SK-N-SH treated with all-trans-retinoic acid at 6 μM for 48 hours (cell line): ENCODE data around the gene FGFRL1.

Experiments
- ATAC-seq: fragments of 200-7000 bp; cut with Tn5 transposase; 3 replicates; pipeline ENCODE4 v1.9.1; 2020; ENCODE audit warnings: mild to moderate bottlenecking, moderate library complexity
- ARNTL ChIP-seq: fragments of 450-650 bp; formaldehyde crosslinking; IDR thresholded peaks from 2 replicates; pipeline ENCODE4 v1.5.0; 2020; ENCODE audit warnings: low read depth, mild to moderate bottlenecking, moderate library complexity, borderline replicate concordance
- BACH2 ChIP-seq: fragments of 250-450 bp; sonication (Bioruptor Pico); IDR thresholded peaks from 2 replicates; pipeline ENCODE4 v1.9.0; 2021; ENCODE audit warnings: mild to moderate bottlenecking, borderline replicate concordance
- CREB5 ChIP-seq: fragments of 250-450 bp; sonication (Bioruptor Pico); IDR thresholded peaks from 2 replicates; pipeline ENCODE4 v1.5.1; 2020; ENCODE audit warnings: low read depth, mild to moderate bottlenecking, moderate library complexity
- CSDC2 ChIP-seq: fragments of 250-450 bp; sonication (Bioruptor Pico); IDR thresholded peaks from 2 replicates; pipeline ENCODE4 v1.5.0; 2020; ENCODE audit warnings: mild to moderate bottlenecking, moderate library complexity
- CSRNP3 ChIP-seq: fragments of 250-450 bp; sonication (Bioruptor Pico); IDR thresholded peaks from 2 replicates; pipeline ENCODE4 v1.5.1; 2021; ENCODE audit warnings: mild to moderate bottlenecking, moderate library complexity
- ESRRG ChIP-seq: fragments of 250-450 bp; sonication (Bioruptor Pico); IDR thresholded peaks from 2 replicates; pipeline ENCODE4 v1.6.1; 2021; ENCODE audit warnings: mild to moderate bottlenecking
- ISL1 ChIP-seq: fragments of 250-450 bp; sonication (Bioruptor Pico); IDR thresholded peaks from 2 replicates; pipeline ENCODE4 v2.1.2; 2022; ENCODE audit warnings: mild to moderate bottlenecking, moderate library complexity
- OSR1 ChIP-seq: fragments of 250-450 bp; sonication (Bioruptor Pico); IDR thresholded peaks from 2 replicates; pipeline ENCODE4 v1.8.0; 2022; ENCODE audit warnings: moderate library complexity, mild to moderate bottlenecking, inconsistent platforms
- PATZ1 ChIP-seq: fragments of 250-450 bp; sonication (Bioruptor Pico); IDR thresholded peaks from 2 replicates; pipeline ENCODE4 v1.8.0; 2020; ENCODE audit warnings: mild to moderate bottlenecking, moderate library complexity, borderline replicate concordance
- PPARA ChIP-seq: fragments of 250-450 bp; sonication (Bioruptor Pico); IDR thresholded peaks from 2 replicates; pipeline ENCODE4 v1.5.0; 2020; ENCODE audit warnings: mild to moderate bottlenecking, borderline replicate concordance
- RARB ChIP-seq: fragments of 250-450 bp; sonication (Bioruptor Pico); IDR thresholded peaks from 2 replicates; pipeline ENCODE4 v1.8.0; 2021; ENCODE audit warnings: mild to moderate bottlenecking, moderate library complexity
- SNAI2 ChIP-seq: fragments of 250-450 bp; sonication (Bioruptor Pico); IDR thresholded peaks from 2 replicates; pipeline ENCODE4 v1.5.0; 2020; ENCODE audit warnings: mild to moderate bottlenecking, moderate library complexity
- TCF4 ChIP-seq: fragments of 250-450 bp; sonication (Bioruptor Pico); IDR thresholded peaks from 2 replicates; pipeline ENCODE4 v1.8.0; 2021; ENCODE audit warnings: mild to moderate bottlenecking, moderate library complexity, borderline replicate concordance
- TOX ChIP-seq: fragments of 250-450 bp; sonication (Bioruptor Pico); IDR thresholded peaks from 2 replicates; pipeline ENCODE4 v1.8.0; 2021; ENCODE audit warnings: mild to moderate bottlenecking, moderate library complexity, borderline replicate concordance
- TSHZ2 ChIP-seq: fragments of 250-450 bp; sonication (Bioruptor Pico); IDR thresholded peaks from 2 replicates; pipeline ENCODE4 v1.5.0; 2020; ENCODE audit warnings: mild to moderate bottlenecking, moderate library complexity
- ZC3H10 ChIP-seq: fragments of 250-450 bp; sonication (Bioruptor Pico); IDR thresholded peaks from 2 replicates; pipeline ENCODE4 v1.5.1; 2021; ENCODE audit warnings: mild to moderate bottlenecking, moderate library complexity
- ZFP3 ChIP-seq: fragments of 250-450 bp; sonication (Bioruptor Pico); IDR thresholded peaks from 2 replicates; pipeline ENCODE4 v1.5.0; 2020; ENCODE audit warnings: mild to moderate bottlenecking, moderate library complexity
- ZNF565 ChIP-seq: fragments of 450-650 bp; formaldehyde crosslinking; conservative IDR thresholded peaks from 2 replicates; pipeline ENCODE4 v1.5.0; 2020; ENCODE audit warnings: low read depth, mild to moderate bottlenecking, moderate library complexity
- ZNF70 ChIP-seq: fragments of 450-650 bp; formaldehyde crosslinking; IDR thresholded peaks from 2 replicates; pipeline ENCODE4 v1.5.0; 2020; ENCODE audit warnings: mild to moderate bottlenecking, moderate library complexity
- ZNF8 ChIP-seq: fragments of 450-650 bp; formaldehyde crosslinking; IDR thresholded peaks from 2 replicates; pipeline ENCODE4 v1.5.0; 2020; ENCODE audit warnings: mild to moderate bottlenecking, moderate library complexity

The FGFRL1 gene

GRCh38 chr4:1014291-1015167 lies 3.1 kb downstream of the FGFRL1 start (continued):
- TF ChIP-seq PPARA: no peak

GRCh38 chr4:1015179-1015578 lies 3.8 kb downstream of the FGFRL1 start:
- no peak for ATAC-seq
- TF ChIP-seq ZC3H10 (CRISPR knock-in tag) (no peak), SNAI2 (CRISPR knock-in tag) (no peak), OSR1 (CRISPR knock-in tag) (no peak), PATZ1 (CRISPR knock-in tag) (no peak)

GRCh38 chr4:1015746-1016145 lies 4.3 kb downstream of the FGFRL1 start:
- TF ChIP-seq ZFP3 (CRISPR knock-in tag): no peak
- TF ChIP-seq CREB5: no peak
- no peak for TF ChIP-seq ZC3H10 (CRISPR knock-in tag)
- no peak for TF ChIP-seq ESRRG (CRISPR knock-in tag)
- TF ChIP-seq ZNF565 (CRISPR knock-in tag): no peak
- TF ChIP-seq CSDC2 (CRISPR knock-in tag): no peak

GRCh38 chr4:1017211-1017610 lies 5.8 kb downstream of the FGFRL1 start:
- ATAC-seq: no peak
- TF ChIP-seq TSHZ2 (CRISPR knock-in tag): no peak
- no peak for TF ChIP-seq CREB5
- no peak for TF ChIP-seq ZC3H10 (CRISPR knock-in tag)
- TF ChIP-seq ZFP3 (CRISPR knock-in tag): no peak
- TF ChIP-seq ARNTL (CRISPR knock-in tag): no peak
- no peak for TF ChIP-seq CSDC2 (CRISPR knock-in tag)
- no peak for TF ChIP-seq SNAI2 (CRISPR knock-in tag)
- no peak for TF ChIP-seq RARB (CRISPR knock-in tag)
- TF ChIP-seq ISL1: no peak
- no peak for TF ChIP-seq ESRRG (CRISPR knock-in tag)
- TF ChIP-seq, all 23 proteins: peak for 0

More at GRCh38 chr4:1015746-1016145, 4.3 kb downstream of the FGFRL1 start:
- ATAC-seq: no peak

- TF ChIP-seq ARNTL (CRISPR knock-in tag) (no peak), PPARA (no peak), ZNF8 (CRISPR knock-in tag) (no peak), PATZ1 (CRISPR knock-in tag) (no peak), OSR1 (CRISPR knock-in tag) (no peak), BACH2 (CRISPR knock-in tag) (no peak), TOX (CRISPR knock-in tag) (no peak), TCF4 (CRISPR knock-in tag) (no peak), CSDC2 (CRISPR knock-in tag) (no peak), CSRNP3 (no peak), CREB5 (no peak), ESRRG (CRISPR knock-in tag) (no peak), ZNF70 (CRISPR knock-in tag) (no peak)
- no peak for ATAC-seq
These were observed 6.3 kb downstream of the FGFRL1 start for GRCh38 chr4:1017706-1018105.
